Gastroesophageal sphincter (tissue), 3 donors: ENCODE measurements around the gene ATXN2.

ENCODE experiments used
- CTCF ChIP-seq, 4 experiments: fragments of 200-600 bp in 2 of 4; fragments of 450-650 bp in 2 of 4; sonication (generic) in 1 of 4; IDR thresholded peaks; one replicate each; pipeline ENCODE4 v1.5.1; 2017 to 2019; ENCODE audit warnings: antibody characterized with exemption in 4 of 4, mild to moderate bottlenecking in 2 of 4, moderate library complexity in 2 of 4
- EP300 ChIP-seq: sonication (generic); formaldehyde crosslinking; IDR thresholded peaks from one replicate; pipeline ENCODE4 v1.6.1; 2017; ENCODE audit warnings: antibody characterized with exemption, mild to moderate bottlenecking
- POLR2A ChIP-seq, 2 donors: fragments of 450-650 bp; IDR thresholded peaks; one replicate each; pipeline ENCODE4 v1.6.1; 2017; ENCODE audit warnings: antibody characterized with exemption in 2 of 2, mild to moderate bottlenecking in 2 of 2, moderate library complexity in 1 of 2

- TF ChIP-seq POLR2A (IDR thresholded peaks at IDR 0.05): no peak
- TF ChIP-seq CTCF (IDR thresholded peaks at IDR 0.05): no peak
- TF ChIP-seq EP300: no peak
Observed at GRCh38 chr12:111444314-111444924, 154.7 kb downstream of the ATXN2 start.
